ENCODE measurements around the gene CBFA2T2.

DNA sequence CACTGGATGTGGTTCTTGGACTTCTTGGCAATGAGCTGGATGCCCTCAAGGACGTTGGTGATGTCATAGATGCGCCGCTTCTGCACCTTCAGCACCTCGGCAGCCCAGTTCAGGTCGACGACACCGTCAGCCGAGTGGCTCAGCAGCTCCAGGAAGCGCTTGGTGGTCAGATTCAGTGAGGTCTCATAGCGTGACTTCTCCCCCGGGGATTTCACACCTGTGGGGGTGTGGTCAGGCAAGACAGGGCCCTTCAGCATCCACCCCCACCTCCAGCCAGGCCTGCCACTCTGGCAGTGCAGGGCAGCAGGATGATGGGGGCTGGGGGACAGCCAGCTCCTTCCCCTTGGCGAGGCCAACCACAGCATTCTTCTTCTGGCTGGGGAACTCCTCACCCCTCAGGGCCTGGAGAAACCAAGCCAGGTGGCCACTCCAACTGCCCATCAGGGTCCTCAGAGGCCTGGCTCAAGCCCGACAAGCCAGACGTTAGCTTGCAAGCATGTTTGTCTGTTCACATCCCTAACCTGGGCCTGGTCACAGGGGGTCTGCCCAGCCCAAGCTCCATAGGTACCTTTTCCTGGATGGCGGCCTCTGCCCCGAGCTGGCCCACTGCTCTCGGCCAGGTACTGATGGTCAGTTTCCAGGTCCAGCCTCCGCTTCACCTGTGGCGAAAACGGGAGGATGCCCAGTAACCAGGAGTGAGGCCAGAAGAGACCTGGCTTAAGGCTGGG lies 190.0 kb downstream of the CBFA2T2 start:
- TF ChIP-seq CTCF (IDR thresholded peaks at IDR 0.05) = no peak
- TF ChIP-seq POLR2A (IDR thresholded peaks at IDR 0.05) = no peak
